GM21367 (cell line): ENCODE measurements around the gene ADAMTS17.

ENCODE experiments used
- ATAC-seq: cut with Tn5 transposase; IDR thresholded peaks from one replicate; pipeline ENCODE4 v1.9.1; 2021; ENCODE audit not compliant: unreplicated experiment

Gene ADAMTS17

GRCh38 chr15:100057281-100057680 is 284.5 kb downstream of the ADAMTS17 start:
- ATAC-seq: no peak

- no peak for ATAC-seq
These were observed 285.2 kb downstream of the ADAMTS17 start for GRCh38 chr15:100056411-100057072.

GRCh38 chr15:100055821-100056220 is 286.0 kb downstream of the ADAMTS17 start:
- ATAC-seq: no peak

GRCh38 chr15:100054539-100054938 is 287.2 kb downstream of the ADAMTS17 start:
- ATAC-seq: no peak

GRCh38 chr15:100053474-100054121 is 288.2 kb downstream of the ADAMTS17 start:
- ATAC-seq: no peak

- no peak for ATAC-seq
These were observed 288.9 kb downstream of the ADAMTS17 start for GRCh38 chr15:100052716-100053473.

GRCh38 chr15:100050877-100051786 is 290.6 kb downstream of the ADAMTS17 start:
- ATAC-seq: no peak

GRCh38 chr15:100049936-100050876 is 291.6 kb downstream of the ADAMTS17 start:
- no peak for ATAC-seq

- no peak for ATAC-seq
These were observed 292.3 kb downstream of the ADAMTS17 start for GRCh38 chr15:100049483-100049882.

GRCh38 chr15:100048736-100049135 is 293.0 kb downstream of the ADAMTS17 start:
- ATAC-seq: no peak

- ATAC-seq: no peak
These were observed 298.1 kb downstream of the ADAMTS17 start for GRCh38 chr15:100043692-100044091.

GRCh38 chr15:100043068-100043641 is 298.6 kb downstream of the ADAMTS17 start:
- no peak for ATAC-seq

GRCh38 chr15:100042558-100042957 is 299.2 kb downstream of the ADAMTS17 start:
- ATAC-seq: no peak

GRCh38 chr15:100041127-100041828 is 300.5 kb downstream of the ADAMTS17 start:
- ATAC-seq: no peak

GRCh38 chr15:100039994-100040393 is 301.8 kb downstream of the ADAMTS17 start:
- no peak for ATAC-seq

GRCh38 chr15:100038736-100039135 is 303.0 kb downstream of the ADAMTS17 start:
- ATAC-seq: no peak

- ATAC-seq: no peak
These were observed 303.9 kb downstream of the ADAMTS17 start for GRCh38 chr15:100037901-100038300.

- no peak for ATAC-seq
These were observed 305.8 kb downstream of the ADAMTS17 start for GRCh38 chr15:100036015-100036414.

- no peak for ATAC-seq
These were observed 307.6 kb downstream of the ADAMTS17 start for GRCh38 chr15:100034191-100034590.
